Right lobe of liver (tissue), 6 donors: ENCODE results near the gene CCL14. TPM values are rescaled to one million over a fixed set of nuclear protein-coding genes. Genes with fewer than 3 reads are reported as not detected.

Experiments used
- ATAC-seq, 4 donors: fragments of 200-7000 bp; cut with Tn5 transposase; one replicate each; pipeline ENCODE4 v1.9.1; 2020; ENCODE audit warnings: mild to moderate bottlenecking in 4 of 4, moderate library complexity in 4 of 4
- DNase-seq, 3 donors: peaks; one replicate each; pipeline ENCODE4 v3.0.0-alpha.2; 2020
- H3K27ac ChIP-seq, 3 donors: fragments of 200-600 bp; one replicate each; pipeline ENCODE4 v1.8.0; 2022
- H3K27me3 ChIP-seq, 2 donors: fragments of 200-600 bp; one replicate each; pipeline ENCODE4 v1.8.0; 2022
- H3K36me3 ChIP-seq, 4 donors: fragments of 200-600 bp; sonication (generic) in 1 of 4; one replicate each; pipeline versions ENCODE4 v1.5.1 to v1.8.0; 2017 to 2022; ENCODE audit warnings: control low read depth in 1 of 4
- H3K4me1 ChIP-seq, 4 donors: fragments of 200-600 bp; sonication (generic) in 1 of 4; one replicate each; pipeline versions ENCODE4 v1.5.1 to v1.8.0; 2017 to 2022; ENCODE audit warnings: control low read depth in 1 of 4
- H3K4me3 ChIP-seq, 3 donors: fragments of 200-600 bp; one replicate each; pipeline ENCODE4 v1.8.0; 2022
- H3K9me3 ChIP-seq, 4 donors: fragments of 200-600 bp; sonication (generic) in 1 of 4; one replicate each; pipeline versions ENCODE4 v1.5.1 to v1.8.0; 2017 to 2022; ENCODE audit warnings: control low read depth in 1 of 4
- POLR2A ChIP-seq: fragments of 450-650 bp; IDR thresholded peaks from one replicate; pipeline ENCODE4 v1.6.1; 2017; ENCODE audit warnings: antibody characterized with exemption, mild to moderate bottlenecking
- WGBS: methylation state at CpG from one replicate; pipeline ENCODE4 v1.1.6; 2018; ENCODE audit warnings: low coverage, low lambda C conversion rate; ENCODE audit not compliant: insufficient coverage; ENCODE audit errors: missing lambda C conversion rate; 5-methylcytosine and 5-hydroxymethylcytosine counted together
- intact Hi-C, 2 donors: fragments of 100-400 bp; cut with DNase I; formaldehyde crosslinking; loops; one replicate each; pipeline versions ENCODE4 v1.11.2 to v1.14.1; 2022
- total RNA-seq, 6 experiments: library from RNA; depleted of rRNA in 2 of 6; stranded (reverse); fragments of >200 nt in 2 of 6; fragmentation: NEBNext Ultra II Directional in 3 of 6; extraction: Animal tissue kit (Norgen Biotek cat#: 25700) in 3 of 6; gene quantifications; one replicate each; pipeline versions ENCODE4 v1.1.0 to v1.2.4, GENCODE V29; 2016 to 2023
- TF ChIP-seq, protein P1 (sequence below), 4 donors: fragments of 200-600 bp in 3 of 4; fragments of 450-650 bp in 1 of 4; IDR thresholded peaks; one replicate each; pipeline versions ENCODE4 v1.5.1 to v1.8.0; 2016 to 2022; ENCODE audit warnings: antibody characterized with exemption in 4 of 4, mild to moderate bottlenecking in 2 of 4
- donor health status: DM: no; HTN: yes; CAD: no.
- donor health status: DM: no; HTN: no; CAD: no.
- donor health status: DM: no; HTN: no; CAD: no.
- donor health status: DM: no; HTN: yes; CAD: no.
- donor health status: DM: no; HTN: yes; CAD: no.

The CCL14 gene
- total RNA-seq, 6 experiments from 2014 or later: 8.9 to 130 (median 30.7) TPM

GRCh38 chr17:35949401-35949800, 37.1 kb downstream of the CCL14 start:
- Histone ChIP-seq H3K9me3 (no peaks in the 10 kb centered on the region), H3K4me3 (no peak overlapping the region), H3K36me3 (no peaks in the 10 kb centered on the region), H3K27me3 (no peaks in the 10 kb centered on the region), H3K4me1 (peaks cover 0 to 5% (median 0%) of the 10 kb centered on the region in 4 donors), H3K27ac (no peak overlapping the region)
- ATAC-seq: no peak
- 56% methylated on average over 3 of the region's 3 CpGs for WGBS
- intact Hi-C loops: no loop called here
- TF ChIP-seq POLR2A: no peak
- TF ChIP-seq, protein P1, sequence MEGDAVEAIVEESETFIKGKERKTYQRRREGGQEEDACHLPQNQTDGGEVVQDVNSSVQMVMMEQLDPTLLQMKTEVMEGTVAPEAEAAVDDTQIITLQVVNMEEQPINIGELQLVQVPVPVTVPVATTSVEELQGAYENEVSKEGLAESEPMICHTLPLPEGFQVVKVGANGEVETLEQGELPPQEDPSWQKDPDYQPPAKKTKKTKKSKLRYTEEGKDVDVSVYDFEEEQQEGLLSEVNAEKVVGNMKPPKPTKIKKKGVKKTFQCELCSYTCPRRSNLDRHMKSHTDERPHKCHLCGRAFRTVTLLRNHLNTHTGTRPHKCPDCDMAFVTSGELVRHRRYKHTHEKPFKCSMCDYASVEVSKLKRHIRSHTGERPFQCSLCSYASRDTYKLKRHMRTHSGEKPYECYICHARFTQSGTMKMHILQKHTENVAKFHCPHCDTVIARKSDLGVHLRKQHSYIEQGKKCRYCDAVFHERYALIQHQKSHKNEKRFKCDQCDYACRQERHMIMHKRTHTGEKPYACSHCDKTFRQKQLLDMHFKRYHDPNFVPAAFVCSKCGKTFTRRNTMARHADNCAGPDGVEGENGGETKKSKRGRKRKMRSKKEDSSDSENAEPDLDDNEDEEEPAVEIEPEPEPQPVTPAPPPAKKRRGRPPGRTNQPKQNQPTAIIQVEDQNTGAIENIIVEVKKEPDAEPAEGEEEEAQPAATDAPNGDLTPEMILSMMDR (IDR thresholded peaks at IDR 0.05): no peak
- DNase-seq: no peak

DNA sequence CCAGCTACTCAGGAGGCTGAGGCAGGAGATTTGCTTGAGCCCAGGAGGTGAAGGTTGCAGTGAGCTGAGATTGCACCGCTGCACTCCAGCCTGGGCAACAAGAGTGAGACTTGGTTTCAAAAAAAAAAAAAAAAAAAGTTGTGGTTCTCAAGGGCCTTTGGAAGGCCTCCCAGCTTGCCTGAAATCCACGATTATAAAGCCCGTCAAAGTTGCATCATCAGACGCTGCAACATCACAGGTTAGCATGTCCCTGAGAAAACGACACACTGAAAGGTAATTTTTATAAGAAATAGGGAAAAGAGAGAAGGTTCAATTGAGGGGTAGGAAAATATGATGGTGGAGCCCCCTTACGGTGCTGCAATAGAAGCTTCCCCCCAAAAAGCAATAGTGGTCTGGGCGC, 38.4 kb downstream of the CCL14 start:
- Histone ChIP-seq H3K4me1 (peaks cover 0 to 5% (median 0%) of the 10 kb centered on the region in 4 donors), H3K4me3 (no peak overlapping the region), H3K9me3 (no peaks in the 10 kb centered on the region), H3K27me3 (no peaks in the 10 kb centered on the region), H3K36me3 (no peaks in the 10 kb centered on the region), H3K27ac (no peak overlapping the region)
- intact Hi-C loops: no loop called here
- DNase-seq (no peak), ATAC-seq (no peak)
- WGBS: 69% methylated on average over 7 of the region's 7 CpGs
- TF ChIP-seq POLR2A: no peak
- TF ChIP-seq, protein P1 (IDR thresholded peaks at IDR 0.05): no peak

DNA sequence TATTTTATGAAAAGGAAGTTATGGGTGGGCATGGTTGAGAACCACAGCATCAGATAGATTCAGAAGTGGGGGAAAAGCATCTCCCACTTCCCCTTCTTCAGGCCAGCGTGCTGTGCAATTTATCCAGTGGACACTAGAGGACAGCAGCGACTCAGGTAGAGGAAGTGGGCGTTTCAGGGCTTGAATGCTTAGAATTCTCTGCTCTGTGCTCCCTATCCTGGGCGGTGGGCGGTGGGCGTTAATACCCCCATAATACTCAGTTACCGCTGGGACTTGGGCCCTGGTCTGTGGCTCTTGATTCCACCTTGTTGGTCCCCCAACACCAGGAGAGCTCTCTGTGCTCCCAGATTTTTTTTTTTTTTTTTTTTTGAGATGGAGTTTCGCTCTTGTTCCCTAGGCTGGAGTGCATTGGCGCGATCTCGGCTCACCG, 39.4 kb downstream of the CCL14 start:
- Histone ChIP-seq H3K4me1 (peaks cover 0 to 5% (median 0%) of the 10 kb centered on the region in 4 donors), H3K4me3 (peak overlapping the region; percentile 22 to 41 (median 30)), H3K9me3 (no peaks in the 10 kb centered on the region), H3K27me3 (no peaks in the 10 kb centered on the region), H3K36me3 (no peaks in the 10 kb centered on the region), H3K27ac (no peak overlapping the region)
- TF ChIP-seq, protein P1 (IDR thresholded peaks at IDR 0.05): peak; percentile 75 to 86 (median 78)
- TF ChIP-seq POLR2A: no peak
- peak; percentile 92 to 98 (median 94) for ATAC-seq
- peak in 1 of 3 donors; percentile 37 for DNase-seq
- intact Hi-C loops: no loop called here
- 13% methylated on average over 10 of the region's 12 CpGs for WGBS

DNA sequence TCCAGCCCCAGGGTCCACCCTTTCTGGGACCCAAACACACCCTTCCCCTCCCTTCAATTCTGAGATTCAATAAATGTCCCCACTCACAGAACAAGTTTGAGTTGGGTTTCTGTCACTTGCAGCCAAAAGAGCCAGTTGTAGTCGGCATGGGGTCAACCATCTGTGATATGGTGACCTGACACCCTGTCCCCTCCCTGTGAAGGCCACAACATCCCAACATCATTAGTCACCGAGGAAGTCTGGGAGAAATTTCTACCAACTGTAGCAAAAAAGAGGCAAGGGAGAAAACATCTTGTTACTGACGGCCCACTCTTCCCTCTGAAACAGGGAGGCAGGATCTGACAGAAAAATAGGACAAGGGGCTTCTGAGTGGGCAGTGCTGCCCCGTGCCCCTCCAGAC, 42.4 kb downstream of the CCL14 start:
- WGBS: 48% methylated on average over 3 of the region's 4 CpGs
- intact Hi-C loops: no loop called here
- no peaks in the 10 kb centered on the region for H3K27me3 ChIP-seq

More for the DNA sequence above, 42.4 kb downstream of the CCL14 start:
- no peaks in the 10 kb centered on the region for H3K9me3 ChIP-seq
- no peak for TF ChIP-seq POLR2A
- TF ChIP-seq, protein P1 (IDR thresholded peaks at IDR 0.05): no peak
- DNase-seq (no peak), ATAC-seq (no peak)
- H3K36me3 ChIP-seq: no peaks in the 10 kb centered on the region
- no peak overlapping the region for H3K27ac ChIP-seq
- no peak overlapping the region for H3K4me3 ChIP-seq
- H3K4me1 ChIP-seq: peaks cover 0 to 5% (median 0%) of the 10 kb centered on the region in 4 donors
